Ascending aorta (tissue), 2 donors: ENCODE measurements around the gene COQ5. TPM values are rescaled to one million over a fixed set of nuclear protein-coding genes. Genes with fewer than 3 reads are reported as not detected.
"Not testable (repeated sequence)": the region's sequence is repeated elsewhere in the genome, so short reads cannot be mapped to it uniquely, and the experiment has no call there.

Source experiments
- DNase-seq, 2 donors: peaks; one replicate each; pipeline ENCODE4 v3.0.0-alpha.2; 2019; ENCODE audit warnings: low spot score in 2 of 2
- H3K27ac ChIP-seq, 2 donors: fragments of 200-600 bp; sonication (generic); one replicate each; pipeline ENCODE4 v1.5.1; 2016 to 2017; ENCODE audit warnings: mild to moderate bottlenecking in 1 of 2
- H3K27me3 ChIP-seq: fragments of 200-600 bp; sonication (generic); one replicate; pipeline ENCODE4 v1.5.1; 2017
- H3K36me3 ChIP-seq, 2 donors: fragments of 200-600 bp; sonication (generic); one replicate each; pipeline ENCODE4 v1.5.1; 2016
- H3K4me1 ChIP-seq, 2 donors: fragments of 200-600 bp; sonication (generic); one replicate each; pipeline ENCODE4 v1.5.1; 2016 to 2017; ENCODE audit warnings: mild to moderate bottlenecking in 1 of 2
- H3K4me3 ChIP-seq, 2 donors: fragments of 200-600 bp; sonication (generic); one replicate each; pipeline ENCODE4 v1.5.1; 2016 to 2017; ENCODE audit warnings: mild to moderate bottlenecking in 1 of 2
- H3K9me3 ChIP-seq, 2 donors: fragments of 200-600 bp; sonication (generic); one replicate each; pipeline ENCODE4 v1.5.1; 2016
- CTCF ChIP-seq, 3 experiments: fragments of 200-600 bp in 2 of 3; fragments of 450-650 bp in 1 of 3; sonication (generic) in 2 of 3; IDR thresholded peaks; one replicate each; pipeline ENCODE4 v1.5.1; 2016 to 2019; ENCODE audit warnings: antibody characterized with exemption in 3 of 3, mild to moderate bottlenecking in 1 of 3, moderate library complexity in 1 of 3
- intact Hi-C: fragments of 100-400 bp; cut with DNase I; formaldehyde crosslinking; loops from one replicate; pipeline ENCODE4 v1.15.1; 2023
- total RNA-seq: library from RNA; depleted of rRNA; stranded (reverse); fragments of >200 nt; gene quantifications from one replicate; pipeline ENCODE4 v1.1.0, GENCODE V29; 2016

COQ5 gene
- total RNA-seq, 1 donor from 2014 or later, result 5.9 TPM

GRCh38 chr12:120522568-120522967 is 6.4 kb downstream of the COQ5 start:
- H3K4me1 ChIP-seq, result no peaks in the 10 kb centered on the region
- intact Hi-C loops, result no loop called here
- H3K27me3 ChIP-seq, result no peaks in the 10 kb centered on the region
- DNase-seq, result no peak
- H3K27ac ChIP-seq, result no peak overlapping the region
- TF ChIP-seq CTCF (IDR thresholded peaks at IDR 0.05), result no peak
- H3K36me3 ChIP-seq, result peaks cover 9 to 13% of the 10 kb centered on the region in 2 donors
- no peak overlapping the region for H3K4me3 ChIP-seq
- no peaks in the 10 kb centered on the region for H3K9me3 ChIP-seq

GRCh38 chr12:120519324-120519723 is 9.6 kb downstream of the COQ5 start:
- intact Hi-C loops, result not testable (repeated sequence)

GRCh38 chr12:120515496-120515895 is 13.5 kb downstream of the COQ5 start:
- Histone ChIP-seq H3K4me1 (no peaks in the 10 kb centered on the region), H3K27me3 (no peaks in the 10 kb centered on the region), H3K4me3 (no peak overlapping the region), H3K27ac (no peak overlapping the region), H3K36me3 (peaks cover 13 to 43% of the 10 kb centered on the region in 2 donors), H3K9me3 (no peaks in the 10 kb centered on the region)
- no peak for DNase-seq
- no peak for TF ChIP-seq CTCF (IDR thresholded peaks at IDR 0.05)
- intact Hi-C loops, result no loop called here

More at GRCh38 chr12:120519324-120519723, 9.6 kb downstream of the COQ5 start:
- peaks cover 22 to 35% of the 10 kb centered on the region in 2 donors for H3K36me3 ChIP-seq
- not testable (repeated sequence) for H3K27me3 ChIP-seq, H3K9me3 ChIP-seq, DNase-seq, H3K4me3 ChIP-seq, H3K4me1 ChIP-seq, H3K27ac ChIP-seq

- H3K27me3 ChIP-seq, result no peaks in the 10 kb centered on the region
- H3K27ac ChIP-seq, result no peak overlapping the region
- TF ChIP-seq CTCF (IDR thresholded peaks at IDR 0.05), result no peak
- no peak overlapping the region for H3K4me3 ChIP-seq
- intact Hi-C loops, result no loop called here
- no peaks in the 10 kb centered on the region for H3K9me3 ChIP-seq
- no peaks in the 10 kb centered on the region for H3K4me1 ChIP-seq
- H3K36me3 ChIP-seq, result peaks cover 20 to 50% of the 10 kb centered on the region in 2 donors
- DNase-seq, result no peak
Observed at GRCh38 chr12:120514002-120514401, 15.0 kb downstream of the COQ5 start.

DNA sequence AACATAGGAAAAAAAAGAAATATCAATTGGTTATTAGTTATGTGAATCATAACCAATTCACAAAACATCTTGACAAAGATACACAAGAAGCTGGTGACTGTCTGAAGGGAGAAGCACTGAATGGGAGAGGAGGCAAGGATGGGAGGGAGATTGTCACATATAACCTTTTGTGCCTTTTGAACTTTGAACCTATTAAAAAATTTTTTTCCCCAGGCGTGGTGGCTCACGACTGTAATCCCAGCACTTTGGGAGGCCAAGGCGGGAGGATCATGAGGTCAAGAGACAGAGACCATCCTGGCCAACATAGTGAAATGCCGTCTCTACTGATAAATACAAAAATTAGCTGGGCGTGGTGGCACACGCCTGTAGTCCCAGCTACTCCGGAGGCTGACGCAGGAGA is 20.4 kb downstream of the COQ5 start:
- TF ChIP-seq CTCF (IDR thresholded peaks at IDR 0.05), result no peak
- peaks cover 21 to 53% of the 10 kb centered on the region in 2 donors for H3K36me3 ChIP-seq
- H3K27me3 ChIP-seq, result no peaks in the 10 kb centered on the region
- no peaks in the 10 kb centered on the region for H3K9me3 ChIP-seq
- intact Hi-C loops, result no loop called here
- no peaks in the 10 kb centered on the region for H3K4me1 ChIP-seq
- H3K27ac ChIP-seq, result no peak overlapping the region
- DNase-seq, result no peak
- H3K4me3 ChIP-seq, result no peak overlapping the region

GRCh38 chr12:120504587-120504986 is 24.4 kb downstream of the COQ5 start:
- DNase-seq, result no peak
- H3K36me3 ChIP-seq, result peaks cover 22 to 56% of the 10 kb centered on the region in 2 donors
- no peak overlapping the region for H3K4me3 ChIP-seq
- no peak overlapping the region for H3K27ac ChIP-seq
- no peaks in the 10 kb centered on the region for H3K27me3 ChIP-seq
- H3K9me3 ChIP-seq, result no peaks in the 10 kb centered on the region
- no peak for TF ChIP-seq CTCF (IDR thresholded peaks at IDR 0.05)
- H3K4me1 ChIP-seq, result no peaks in the 10 kb centered on the region
- intact Hi-C loops, result no loop called here
